HG03066 (cell line): ENCODE results near the gene SERTAD3.
"Not testable (repeated sequence)": the region's sequence is repeated elsewhere in the genome, so short reads cannot be mapped to it uniquely, and the experiment has no call there.

Experiments used
- ATAC-seq: cut with Tn5 transposase; IDR thresholded peaks from one replicate; pipeline ENCODE4 v1.9.1; 2021; ENCODE audit warnings: low read depth; ENCODE audit not compliant: unreplicated experiment

SERTAD3 gene

GRCh38 chr19:40412866-40413265 lies 31.3 kb downstream of the SERTAD3 start:
- no peak for ATAC-seq

GRCh38 chr19:40411958-40412499 lies 32.1 kb downstream of the SERTAD3 start:
- no peak for ATAC-seq

- ATAC-seq = no peak
These were observed 32.9 kb downstream of the SERTAD3 start for GRCh38 chr19:40411125-40411842.

- ATAC-seq = no peak
These were observed 34.1 kb downstream of the SERTAD3 start for GRCh38 chr19:40410030-40410389.

- ATAC-seq = not testable (repeated sequence)
These were observed 35.6 kb downstream of the SERTAD3 start for GRCh38 chr19:40408598-40408925.

- no peak for ATAC-seq
These were observed 36.2 kb downstream of the SERTAD3 start for GRCh38 chr19:40407714-40408597.

- ATAC-seq = peak; percentile 65
These were observed 40.7 kb downstream of the SERTAD3 start for GRCh38 chr19:40403262-40403984.

GRCh38 chr19:40400559-40400958 lies 43.6 kb downstream of the SERTAD3 start:
- no peak for ATAC-seq

- no peak for ATAC-seq
These were observed 45.6 kb downstream of the SERTAD3 start for GRCh38 chr19:40398417-40399131.

GRCh38 chr19:40397568-40397906 lies 46.6 kb downstream of the SERTAD3 start:
- ATAC-seq = no peak

- no peak for ATAC-seq
These were observed 47.1 kb downstream of the SERTAD3 start for GRCh38 chr19:40396886-40397567.

GRCh38 chr19:40395956-40396355 lies 48.2 kb downstream of the SERTAD3 start:
- no peak for ATAC-seq

GRCh38 chr19:40394816-40395210 lies 49.3 kb downstream of the SERTAD3 start:
- no peak for ATAC-seq

GRCh38 chr19:40393894-40394815 lies 50.0 kb downstream of the SERTAD3 start:
- ATAC-seq = no peak

GRCh38 chr19:40392894-40393517 lies 51.1 kb downstream of the SERTAD3 start:
- ATAC-seq = no peak

GRCh38 chr19:40392123-40392522 lies 52.0 kb downstream of the SERTAD3 start:
- no peak for ATAC-seq
